GM21423 (cell line): ENCODE data around the gene OBSCN.
"Not testable (repeated sequence)": the region's sequence is repeated elsewhere in the genome, so short reads cannot be mapped to it uniquely, and the experiment has no call there.

Source experiments
- ATAC-seq: cut with Tn5 transposase; IDR thresholded peaks from one replicate; pipeline ENCODE4 v1.9.1; 2021; ENCODE audit warnings: mild to moderate bottlenecking, moderate library complexity; ENCODE audit not compliant: unreplicated experiment

Gene OBSCN

DNA sequence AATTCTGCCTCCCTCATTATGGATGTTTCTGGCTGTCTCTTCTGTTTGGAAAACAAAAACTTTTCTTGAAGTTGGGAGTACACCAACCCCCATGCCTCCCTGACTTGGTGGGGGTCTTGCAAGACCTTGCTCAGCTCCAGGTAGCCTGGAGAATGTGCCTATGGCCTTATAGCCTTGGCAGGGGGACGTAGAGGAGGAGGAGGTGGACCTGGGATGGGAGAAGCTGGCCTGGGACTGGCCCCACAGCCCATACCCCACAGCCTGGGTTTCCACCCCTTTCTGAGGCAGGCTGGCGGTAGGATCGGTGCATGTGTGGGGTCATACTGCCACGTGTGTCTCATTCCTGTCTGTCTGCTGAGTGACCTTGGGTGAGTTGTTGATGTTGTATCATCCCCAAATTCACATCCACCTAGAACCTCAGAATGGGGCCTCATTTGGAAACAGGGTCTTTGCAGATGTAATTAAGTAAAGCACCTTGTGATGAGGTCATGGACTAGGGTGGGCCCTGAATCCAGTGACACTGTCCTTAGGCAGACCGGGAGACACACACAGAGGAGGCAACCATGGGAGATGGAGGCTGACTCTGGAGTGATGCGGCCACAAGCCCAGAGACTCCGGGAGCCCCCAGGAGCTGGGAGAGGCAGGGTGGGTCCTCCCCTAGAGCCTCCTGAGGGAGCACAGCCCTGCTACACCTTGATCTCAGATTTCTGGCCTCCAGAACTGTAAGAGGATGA is 18.5 kb downstream of the OBSCN start:
- ATAC-seq, result no peak

GRCh38 chr1:228226956-228227791 is 19.3 kb downstream of the OBSCN start:
- ATAC-seq, result no peak

- not testable (repeated sequence) for ATAC-seq
These were observed 20.3 kb downstream of the OBSCN start for GRCh38 chr1:228228147-228228546.

- no peak for ATAC-seq
These were observed 20.8 kb downstream of the OBSCN start for GRCh38 chr1:228228601-228229074.

GRCh38 chr1:228231189-228231588 is 23.3 kb downstream of the OBSCN start:
- ATAC-seq, result no peak

DNA sequence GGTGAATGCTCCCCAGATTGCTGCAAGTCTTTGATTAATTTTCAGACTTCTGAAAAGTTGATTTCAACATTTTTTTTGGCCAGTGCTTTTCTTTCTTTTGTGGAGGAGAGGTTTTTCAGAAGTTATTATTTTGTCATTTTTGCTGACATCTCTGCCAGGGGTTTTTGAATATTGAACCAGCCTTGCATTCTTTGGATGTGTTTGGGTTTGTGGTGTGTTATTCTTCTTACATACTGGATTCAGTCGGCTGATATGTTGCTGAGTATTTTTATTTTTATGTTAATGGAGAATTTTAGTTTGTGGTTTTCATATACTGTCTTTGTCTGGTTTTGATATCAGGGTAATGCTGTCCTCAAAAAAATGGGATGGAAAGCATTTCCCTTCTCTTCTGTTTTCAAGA is 25.3 kb downstream of the OBSCN start:
- no peak for ATAC-seq

DNA sequence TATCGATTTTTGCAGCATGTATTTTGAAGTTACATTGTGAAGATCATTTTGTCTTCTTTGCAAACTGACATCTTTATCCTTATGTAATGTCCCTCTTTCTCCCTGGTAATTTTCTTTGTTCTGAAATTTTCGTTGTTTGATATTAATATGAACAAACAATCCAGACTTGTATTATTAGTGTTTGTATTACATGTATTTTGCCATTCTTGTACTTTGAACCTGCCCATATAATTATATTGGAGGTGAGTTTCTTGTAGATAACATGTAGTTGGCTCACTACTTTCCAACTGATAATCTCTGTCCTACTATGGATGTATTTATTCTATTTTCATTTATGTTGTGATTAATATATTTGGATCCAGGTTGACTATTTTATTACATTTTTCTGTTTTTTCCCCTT is 27.1 kb downstream of the OBSCN start:
- no peak for ATAC-seq

DNA sequence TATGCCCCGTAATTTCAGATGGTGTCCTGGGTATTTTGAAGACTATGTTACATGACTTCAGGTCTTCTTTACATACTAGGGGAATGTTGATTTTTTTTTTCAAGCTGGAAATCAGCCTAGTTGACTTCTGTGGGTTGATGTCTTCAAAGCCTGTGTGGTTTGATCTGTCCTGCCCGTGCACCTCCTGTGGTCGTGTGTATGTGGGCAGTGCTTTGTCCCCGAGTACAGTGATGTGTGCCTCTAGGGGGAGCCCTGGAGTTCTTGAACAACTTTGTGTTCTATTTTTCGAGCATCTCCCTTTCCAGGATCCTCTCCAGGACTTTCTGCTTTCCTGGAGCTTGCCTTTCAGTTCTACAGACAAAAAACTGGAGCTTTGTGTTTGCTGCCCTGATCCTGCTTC is 28.9 kb downstream of the OBSCN start:
- no peak for ATAC-seq

DNA sequence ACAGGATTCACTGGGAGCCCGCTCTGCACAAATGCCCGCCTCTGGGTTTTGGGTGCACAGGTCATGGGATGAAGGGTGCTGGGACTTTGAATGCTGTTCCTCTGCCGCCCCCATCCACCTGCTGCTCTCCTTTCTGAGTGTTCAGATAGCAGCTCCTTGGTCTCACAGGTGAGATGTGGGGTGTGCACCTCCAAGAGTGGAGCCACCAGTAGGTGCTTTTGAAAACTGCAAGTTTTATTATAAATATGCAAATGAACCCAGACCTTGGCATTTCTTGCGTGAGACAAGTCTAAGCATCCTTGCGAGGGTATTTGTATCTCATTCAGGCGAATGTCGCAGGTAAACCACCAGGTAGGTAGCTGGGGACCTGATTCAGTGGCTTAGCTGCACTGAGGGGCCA is 30.2 kb downstream of the OBSCN start:
- no peak for ATAC-seq

GRCh38 chr1:228238461-228238860 is 30.6 kb downstream of the OBSCN start:
- ATAC-seq, result no peak

- ATAC-seq, result no peak
These were observed 32.8 kb downstream of the OBSCN start for GRCh38 chr1:228240411-228241240.

- no peak for ATAC-seq
These were observed 33.4 kb downstream of the OBSCN start for GRCh38 chr1:228241259-228241658.

DNA sequence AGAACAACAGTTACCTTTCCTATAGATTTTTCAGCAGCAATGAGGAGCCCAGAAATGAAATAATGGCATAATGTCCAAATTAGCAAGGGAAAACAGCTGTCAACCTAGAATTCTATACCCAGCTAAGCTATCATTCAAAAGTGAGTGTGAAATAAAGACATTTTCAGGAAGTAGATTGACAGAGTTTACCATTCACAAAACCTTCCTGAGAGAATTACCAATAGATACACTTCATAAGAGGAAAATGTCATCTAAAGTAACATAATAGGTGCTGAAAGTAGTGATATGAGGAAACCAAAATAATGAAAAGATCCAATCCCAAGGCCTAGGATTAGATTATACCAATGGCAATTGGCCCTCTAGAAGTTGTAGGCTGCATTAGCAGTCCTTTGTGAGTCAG is 34.6 kb downstream of the OBSCN start:
- ATAC-seq, result no peak

GRCh38 chr1:228243093-228243492 is 35.2 kb downstream of the OBSCN start:
- ATAC-seq, result no peak

GRCh38 chr1:228243989-228244388 is 36.1 kb downstream of the OBSCN start:
- ATAC-seq, result not testable (repeated sequence)

- no peak for ATAC-seq
These were observed 37.3 kb downstream of the OBSCN start for GRCh38 chr1:228245111-228245510.

GRCh38 chr1:228246216-228246900 is 38.5 kb downstream of the OBSCN start:
- ATAC-seq, result no peak

DNA sequence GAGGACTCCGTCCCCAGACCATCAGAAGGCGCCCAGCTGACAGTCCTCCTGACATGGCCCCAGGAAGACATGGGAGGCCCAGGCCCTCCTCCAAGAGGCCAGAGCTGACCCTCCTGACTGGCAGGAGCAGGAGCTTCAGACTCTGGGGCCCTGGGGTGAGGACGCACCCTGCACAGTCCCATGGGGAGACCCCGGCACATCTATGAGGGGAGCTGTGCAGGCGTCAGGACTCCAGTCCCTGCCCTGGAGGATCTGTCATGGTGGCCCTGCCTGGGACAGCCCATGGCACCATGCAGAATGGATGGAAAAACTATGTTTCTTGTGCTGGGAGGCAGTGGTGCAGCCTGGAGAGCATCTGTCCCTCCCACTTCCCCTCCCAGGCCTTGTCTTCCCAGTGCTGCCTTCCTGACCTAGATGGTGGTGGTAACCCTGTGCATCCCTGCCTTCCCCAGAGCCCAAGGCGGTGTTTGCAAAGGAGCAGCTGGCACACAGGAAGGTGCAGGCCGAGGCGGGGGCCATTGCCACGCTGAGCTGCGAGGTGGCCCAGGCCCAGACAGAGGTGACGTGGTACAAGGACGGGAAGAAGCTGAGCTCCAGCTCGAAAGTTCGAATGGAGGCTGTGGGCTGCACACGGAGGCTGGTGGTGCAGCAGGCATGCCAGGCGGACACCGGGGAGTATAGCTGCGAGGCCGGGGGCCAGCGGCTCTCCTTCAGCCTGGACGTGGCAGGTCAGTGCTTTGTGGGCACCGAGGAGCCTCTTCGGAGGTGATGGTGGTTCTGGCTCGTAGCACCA is 41.9 kb downstream of the OBSCN start:
- no peak for ATAC-seq

DNA sequence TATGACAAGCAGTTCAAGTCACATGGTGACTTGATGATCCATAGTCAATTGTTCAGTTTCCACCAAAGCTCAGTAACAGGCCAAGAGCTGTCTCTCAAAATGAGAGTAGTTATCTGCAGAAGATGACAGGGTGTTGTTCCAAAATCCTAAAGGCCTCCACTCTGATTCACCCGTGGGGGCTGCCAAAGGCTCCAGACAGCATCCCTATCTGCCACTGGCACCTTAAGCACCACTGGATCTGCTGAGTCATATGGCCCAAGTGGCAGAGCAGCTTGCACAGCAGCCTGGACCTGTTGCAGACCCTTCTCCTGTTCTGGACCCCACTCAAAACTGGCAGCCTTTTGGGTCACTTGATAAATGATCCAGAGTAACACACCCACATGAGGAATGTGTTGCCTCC is 44.6 kb downstream of the OBSCN start:
- not testable (repeated sequence) for ATAC-seq
